Measurements from ENCODE around the gene EDNRA. TPM values are rescaled to one million over a fixed set of nuclear protein-coding genes. Genes with fewer than 3 reads are reported as not detected.
A peak's percentile ranks its signal among the peaks of the same experiment; 100 is the strongest.

EDNRA gene
- total and polyA plus RNA-seq, 9 of the 15 experiments (the other 6 are each of a cell fraction or from before 2014, with no cell fraction given) = not detected

DNA sequence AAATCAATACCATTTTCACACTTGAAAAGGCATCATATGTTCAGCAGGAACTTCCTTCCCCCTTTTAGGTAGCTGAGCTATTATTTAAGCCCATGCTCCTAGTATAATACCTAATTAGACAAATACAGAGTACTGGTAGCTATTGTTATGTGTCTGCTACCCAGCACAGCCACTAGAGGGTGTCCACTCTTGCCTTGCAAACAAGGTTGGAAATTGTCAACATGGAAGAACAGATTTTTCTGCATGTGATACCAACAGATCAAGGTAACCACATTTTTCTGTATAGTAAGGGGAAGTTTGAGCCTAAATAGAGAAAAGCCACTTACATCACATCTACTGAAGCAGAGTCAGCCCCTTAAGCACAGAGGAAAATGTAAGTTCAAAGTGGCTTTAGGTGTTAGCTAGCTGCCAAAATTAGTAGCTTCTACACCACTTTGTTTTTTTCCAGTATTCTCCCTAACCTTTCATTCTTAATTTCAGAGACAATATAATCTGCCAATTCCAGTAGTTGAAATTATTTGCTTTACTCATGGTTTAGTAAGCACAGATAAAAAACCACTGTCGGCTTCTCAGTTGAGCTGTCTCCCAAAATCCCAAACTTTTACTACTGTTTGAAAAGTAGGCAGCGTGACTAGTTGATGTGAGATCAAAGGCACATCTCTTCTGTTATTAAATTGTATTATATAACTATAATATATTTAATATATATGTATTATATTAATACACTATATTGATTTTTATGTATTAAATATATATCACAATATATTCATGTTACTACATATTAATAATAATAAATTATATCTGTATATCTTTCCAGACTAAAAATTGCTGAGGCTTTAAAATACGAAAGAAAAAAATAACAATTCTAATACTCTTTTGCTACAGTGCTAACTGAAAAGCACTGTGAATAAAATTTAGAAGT lies 38.2 kb downstream of the EDNRA start (continued):
- TF ChIP-seq, protein P1, sequence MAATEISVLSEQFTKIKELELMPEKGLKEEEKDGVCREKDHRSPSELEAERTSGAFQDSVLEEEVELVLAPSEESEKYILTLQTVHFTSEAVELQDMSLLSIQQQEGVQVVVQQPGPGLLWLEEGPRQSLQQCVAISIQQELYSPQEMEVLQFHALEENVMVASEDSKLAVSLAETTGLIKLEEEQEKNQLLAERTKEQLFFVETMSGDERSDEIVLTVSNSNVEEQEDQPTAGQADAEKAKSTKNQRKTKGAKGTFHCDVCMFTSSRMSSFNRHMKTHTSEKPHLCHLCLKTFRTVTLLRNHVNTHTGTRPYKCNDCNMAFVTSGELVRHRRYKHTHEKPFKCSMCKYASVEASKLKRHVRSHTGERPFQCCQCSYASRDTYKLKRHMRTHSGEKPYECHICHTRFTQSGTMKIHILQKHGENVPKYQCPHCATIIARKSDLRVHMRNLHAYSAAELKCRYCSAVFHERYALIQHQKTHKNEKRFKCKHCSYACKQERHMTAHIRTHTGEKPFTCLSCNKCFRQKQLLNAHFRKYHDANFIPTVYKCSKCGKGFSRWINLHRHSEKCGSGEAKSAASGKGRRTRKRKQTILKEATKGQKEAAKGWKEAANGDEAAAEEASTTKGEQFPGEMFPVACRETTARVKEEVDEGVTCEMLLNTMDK (IDR thresholded peaks at IDR 0.05; ENCODE audit: borderline replicate concordance, insufficient read depth, low read depth, low read length, poor library complexity, severe bottlenecking) = peak; percentile 17
- TF ChIP-seq, protein P2, sequence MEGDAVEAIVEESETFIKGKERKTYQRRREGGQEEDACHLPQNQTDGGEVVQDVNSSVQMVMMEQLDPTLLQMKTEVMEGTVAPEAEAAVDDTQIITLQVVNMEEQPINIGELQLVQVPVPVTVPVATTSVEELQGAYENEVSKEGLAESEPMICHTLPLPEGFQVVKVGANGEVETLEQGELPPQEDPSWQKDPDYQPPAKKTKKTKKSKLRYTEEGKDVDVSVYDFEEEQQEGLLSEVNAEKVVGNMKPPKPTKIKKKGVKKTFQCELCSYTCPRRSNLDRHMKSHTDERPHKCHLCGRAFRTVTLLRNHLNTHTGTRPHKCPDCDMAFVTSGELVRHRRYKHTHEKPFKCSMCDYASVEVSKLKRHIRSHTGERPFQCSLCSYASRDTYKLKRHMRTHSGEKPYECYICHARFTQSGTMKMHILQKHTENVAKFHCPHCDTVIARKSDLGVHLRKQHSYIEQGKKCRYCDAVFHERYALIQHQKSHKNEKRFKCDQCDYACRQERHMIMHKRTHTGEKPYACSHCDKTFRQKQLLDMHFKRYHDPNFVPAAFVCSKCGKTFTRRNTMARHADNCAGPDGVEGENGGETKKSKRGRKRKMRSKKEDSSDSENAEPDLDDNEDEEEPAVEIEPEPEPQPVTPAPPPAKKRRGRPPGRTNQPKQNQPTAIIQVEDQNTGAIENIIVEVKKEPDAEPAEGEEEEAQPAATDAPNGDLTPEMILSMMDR (IDR thresholded peaks at IDR 0.05 in 2 of 3, conservative IDR thresholded peaks at IDR 0.05 in 1 of 3; ENCODE audit: insufficient read depth in 2 of 3, low read depth in 1 of 3, low read length in 3 of 3) = peak; percentile 71 to 75 (median 71)
- peak; percentile 54 for TF ChIP-seq SMC3 (conservative IDR thresholded peaks at IDR 0.05; ENCODE audit: insufficient read depth, low read depth, low read length)
- no peak for TF ChIP-seq L3MBTL2 (IDR thresholded peaks at IDR 0.05)
- TF ChIP-seq TCF7L2 (IDR thresholded peaks at IDR 0.05; ENCODE audit: low read depth, low read length) = no peak
